ENCODE data around the gene RSU1.

- TF ChIP-seq SNAI2 (CRISPR knock-in tag; IDR thresholded peaks at IDR 0.05) (no peak), PPARA (CRISPR knock-in tag; IDR thresholded peaks at IDR 0.05; ENCODE audit: borderline replicate concordance) (no peak)
Measured at GRCh38 chr10:16777473-16778370, 39.5 kb downstream of the RSU1 start.
